D341Med (cell line): ENCODE data around the gene SLC16A1.
"Not testable (repeated sequence)": the region's sequence is repeated elsewhere in the genome, so short reads cannot be mapped to it uniquely, and the experiment has no call there.

Experiments
- DNase-seq: peaks from one replicate; pipeline ENCODE4 v3.0.0; 2012; ENCODE audit warnings: low spot score

The SLC16A1 gene

GRCh38 chr1:112971006-112971405 is 15.0 kb upstream of the SLC16A1 start:
- DNase-seq: no peak

GRCh38 chr1:112964347-112964746 is 8.4 kb upstream of the SLC16A1 start:
- DNase-seq: no peak

GRCh38 chr1:112961072-112961471 is 5.1 kb upstream of the SLC16A1 start:
- no peak for DNase-seq

GRCh38 chr1:112960384-112960783 is 4.4 kb upstream of the SLC16A1 start:
- no peak for DNase-seq

- DNase-seq: not testable (repeated sequence)
Measured at GRCh38 chr1:112958236-112958635, 2.2 kb upstream of the SLC16A1 start.

- DNase-seq: peak; percentile 56
Measured at GRCh38 chr1:112957133-112957812, 1.3 kb upstream of the SLC16A1 start.

GRCh38 chr1:112956544-112957132 is 642 bp upstream of the SLC16A1 start:
- DNase-seq: peak; percentile 54

GRCh38 chr1:112954945-112955772 is 837 bp downstream of the SLC16A1 start:
- DNase-seq: peak; percentile 70

GRCh38 chr1:112954017-112954650 is 1.9 kb downstream of the SLC16A1 start:
- no peak for DNase-seq

GRCh38 chr1:112950426-112950825 is 5.6 kb downstream of the SLC16A1 start:
- DNase-seq: no peak

GRCh38 chr1:112946683-112947082 is 9.3 kb downstream of the SLC16A1 start:
- DNase-seq: no peak

GRCh38 chr1:112939810-112940209 is 16.2 kb downstream of the SLC16A1 start:
- no peak for DNase-seq

- no peak for DNase-seq
Measured at GRCh38 chr1:112938210-112938609, 17.8 kb downstream of the SLC16A1 start.

GRCh38 chr1:112937495-112937894 is 18.5 kb downstream of the SLC16A1 start:
- peak; percentile 32 for DNase-seq

GRCh38 chr1:112937070-112937469 is 18.9 kb downstream of the SLC16A1 start:
- no peak for DNase-seq

- no peak for DNase-seq
Measured at GRCh38 chr1:112935461-112936111, 20.4 kb downstream of the SLC16A1 start.

GRCh38 chr1:112934577-112934976 is 21.4 kb downstream of the SLC16A1 start:
- DNase-seq: no peak

- no peak for DNase-seq
Measured at GRCh38 chr1:112933820-112934571, 22.0 kb downstream of the SLC16A1 start.

GRCh38 chr1:112929979-112930378 is 26.0 kb downstream of the SLC16A1 start:
- DNase-seq: no peak

GRCh38 chr1:112927462-112927990 is 28.5 kb downstream of the SLC16A1 start:
- no peak for DNase-seq

- DNase-seq: no peak
Measured at GRCh38 chr1:112926858-112927257, 29.1 kb downstream of the SLC16A1 start.
